ENCODE data around the gene DLGAP1.

- TF ChIP-seq, protein P1, sequence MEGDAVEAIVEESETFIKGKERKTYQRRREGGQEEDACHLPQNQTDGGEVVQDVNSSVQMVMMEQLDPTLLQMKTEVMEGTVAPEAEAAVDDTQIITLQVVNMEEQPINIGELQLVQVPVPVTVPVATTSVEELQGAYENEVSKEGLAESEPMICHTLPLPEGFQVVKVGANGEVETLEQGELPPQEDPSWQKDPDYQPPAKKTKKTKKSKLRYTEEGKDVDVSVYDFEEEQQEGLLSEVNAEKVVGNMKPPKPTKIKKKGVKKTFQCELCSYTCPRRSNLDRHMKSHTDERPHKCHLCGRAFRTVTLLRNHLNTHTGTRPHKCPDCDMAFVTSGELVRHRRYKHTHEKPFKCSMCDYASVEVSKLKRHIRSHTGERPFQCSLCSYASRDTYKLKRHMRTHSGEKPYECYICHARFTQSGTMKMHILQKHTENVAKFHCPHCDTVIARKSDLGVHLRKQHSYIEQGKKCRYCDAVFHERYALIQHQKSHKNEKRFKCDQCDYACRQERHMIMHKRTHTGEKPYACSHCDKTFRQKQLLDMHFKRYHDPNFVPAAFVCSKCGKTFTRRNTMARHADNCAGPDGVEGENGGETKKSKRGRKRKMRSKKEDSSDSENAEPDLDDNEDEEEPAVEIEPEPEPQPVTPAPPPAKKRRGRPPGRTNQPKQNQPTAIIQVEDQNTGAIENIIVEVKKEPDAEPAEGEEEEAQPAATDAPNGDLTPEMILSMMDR (IDR thresholded peaks at IDR 0.05 in 2 of 3, conservative IDR thresholded peaks at IDR 0.05 in 1 of 3; ENCODE audit: control insufficient read depth in 2 of 3, extremely low read depth in 1 of 3, insufficient read depth in 1 of 3, low read depth in 3 of 3, low read length in 3 of 3): no peak
- TF ChIP-seq EP300 (IDR thresholded peaks at IDR 0.05; ENCODE audit: borderline replicate concordance in 1 of 2, control insufficient read depth in 1 of 2, low read depth in 2 of 2, low read length in 2 of 2) (no peak; a peak in 1 of 4 replicates), CHD1 (IDR thresholded peaks at IDR 0.05; ENCODE audit: low read depth, low read length) (no peak), ZZZ3 (IDR thresholded peaks at IDR 0.05; ENCODE audit: control insufficient read depth, insufficient read length, low read depth) (no peak), POLR2A (IDR thresholded peaks at IDR 0.05; ENCODE audit: low read depth, low read length) (no peak), SMC3 (IDR thresholded peaks at IDR 0.05; ENCODE audit: borderline replicate concordance, low read length) (no peak), RFX5 (IDR thresholded peaks at IDR 0.05; ENCODE audit: low read depth, low read length) (no peak), MAX (IDR thresholded peaks at IDR 0.05; ENCODE audit: low read depth, low read length) (no peak)
- TF ChIP-seq, protein P2, sequence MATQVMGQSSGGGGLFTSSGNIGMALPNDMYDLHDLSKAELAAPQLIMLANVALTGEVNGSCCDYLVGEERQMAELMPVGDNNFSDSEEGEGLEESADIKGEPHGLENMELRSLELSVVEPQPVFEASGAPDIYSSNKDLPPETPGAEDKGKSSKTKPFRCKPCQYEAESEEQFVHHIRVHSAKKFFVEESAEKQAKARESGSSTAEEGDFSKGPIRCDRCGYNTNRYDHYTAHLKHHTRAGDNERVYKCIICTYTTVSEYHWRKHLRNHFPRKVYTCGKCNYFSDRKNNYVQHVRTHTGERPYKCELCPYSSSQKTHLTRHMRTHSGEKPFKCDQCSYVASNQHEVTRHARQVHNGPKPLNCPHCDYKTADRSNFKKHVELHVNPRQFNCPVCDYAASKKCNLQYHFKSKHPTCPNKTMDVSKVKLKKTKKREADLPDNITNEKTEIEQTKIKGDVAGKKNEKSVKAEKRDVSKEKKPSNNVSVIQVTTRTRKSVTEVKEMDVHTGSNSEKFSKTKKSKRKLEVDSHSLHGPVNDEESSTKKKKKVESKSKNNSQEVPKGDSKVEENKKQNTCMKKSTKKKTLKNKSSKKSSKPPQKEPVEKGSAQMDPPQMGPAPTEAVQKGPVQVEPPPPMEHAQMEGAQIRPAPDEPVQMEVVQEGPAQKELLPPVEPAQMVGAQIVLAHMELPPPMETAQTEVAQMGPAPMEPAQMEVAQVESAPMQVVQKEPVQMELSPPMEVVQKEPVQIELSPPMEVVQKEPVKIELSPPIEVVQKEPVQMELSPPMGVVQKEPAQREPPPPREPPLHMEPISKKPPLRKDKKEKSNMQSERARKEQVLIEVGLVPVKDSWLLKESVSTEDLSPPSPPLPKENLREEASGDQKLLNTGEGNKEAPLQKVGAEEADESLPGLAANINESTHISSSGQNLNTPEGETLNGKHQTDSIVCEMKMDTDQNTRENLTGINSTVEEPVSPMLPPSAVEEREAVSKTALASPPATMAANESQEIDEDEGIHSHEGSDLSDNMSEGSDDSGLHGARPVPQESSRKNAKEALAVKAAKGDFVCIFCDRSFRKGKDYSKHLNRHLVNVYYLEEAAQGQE (IDR thresholded peaks at IDR 0.05; ENCODE audit: low read depth, low read length): no peak
These were observed 860.2 kb downstream of the DLGAP1 start for GRCh38 chr18:3594760-3595368.
